D721Med (cell line): ENCODE data around the gene GUCA1A.

Source experiments
- DNase-seq: peaks from one replicate; pipeline ENCODE4 v3.0.0; 2011; ENCODE audit warnings: low spot score; ENCODE audit not compliant: insufficient read length
- FAIRE-seq: peaks from 2 replicates; lab custom pipeline; 2011; peaks lifted over from hg19 to GRCh38; lab: Jason Lieb, UNC
- TF ChIP-seq, protein P1 (sequence below): IDR thresholded peaks from 2 replicates; pipeline ENCODE4 v1.5.1; 2012; ENCODE audit warnings: mild to moderate bottlenecking, control low read depth; ENCODE audit not compliant: insufficient read depth; ENCODE audit errors: missing control alignments

GUCA1A gene

DNA sequence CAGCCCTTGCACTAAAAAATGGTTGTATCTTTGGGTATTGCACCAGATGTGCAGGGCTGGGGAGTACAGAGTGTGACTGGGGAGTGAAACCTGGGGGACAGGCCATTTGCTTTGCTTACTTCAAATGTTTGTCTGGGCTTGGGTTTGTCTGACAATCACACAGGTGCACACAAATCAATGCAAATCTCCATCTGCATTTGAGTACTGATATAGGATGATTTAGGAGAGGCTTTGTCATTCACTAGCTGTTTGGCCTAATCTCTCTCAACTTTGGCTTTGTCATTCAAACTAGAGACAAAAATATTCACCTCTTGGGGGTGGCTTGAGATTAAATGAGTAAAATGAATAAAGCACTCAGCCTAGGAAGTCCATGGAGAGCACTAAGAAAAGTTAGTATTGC is 3.8 kb downstream of the GUCA1A start:
- no peak for DNase-seq
- TF ChIP-seq, protein P1, sequence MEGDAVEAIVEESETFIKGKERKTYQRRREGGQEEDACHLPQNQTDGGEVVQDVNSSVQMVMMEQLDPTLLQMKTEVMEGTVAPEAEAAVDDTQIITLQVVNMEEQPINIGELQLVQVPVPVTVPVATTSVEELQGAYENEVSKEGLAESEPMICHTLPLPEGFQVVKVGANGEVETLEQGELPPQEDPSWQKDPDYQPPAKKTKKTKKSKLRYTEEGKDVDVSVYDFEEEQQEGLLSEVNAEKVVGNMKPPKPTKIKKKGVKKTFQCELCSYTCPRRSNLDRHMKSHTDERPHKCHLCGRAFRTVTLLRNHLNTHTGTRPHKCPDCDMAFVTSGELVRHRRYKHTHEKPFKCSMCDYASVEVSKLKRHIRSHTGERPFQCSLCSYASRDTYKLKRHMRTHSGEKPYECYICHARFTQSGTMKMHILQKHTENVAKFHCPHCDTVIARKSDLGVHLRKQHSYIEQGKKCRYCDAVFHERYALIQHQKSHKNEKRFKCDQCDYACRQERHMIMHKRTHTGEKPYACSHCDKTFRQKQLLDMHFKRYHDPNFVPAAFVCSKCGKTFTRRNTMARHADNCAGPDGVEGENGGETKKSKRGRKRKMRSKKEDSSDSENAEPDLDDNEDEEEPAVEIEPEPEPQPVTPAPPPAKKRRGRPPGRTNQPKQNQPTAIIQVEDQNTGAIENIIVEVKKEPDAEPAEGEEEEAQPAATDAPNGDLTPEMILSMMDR: no peak
- no peak for FAIRE-seq

DNA sequence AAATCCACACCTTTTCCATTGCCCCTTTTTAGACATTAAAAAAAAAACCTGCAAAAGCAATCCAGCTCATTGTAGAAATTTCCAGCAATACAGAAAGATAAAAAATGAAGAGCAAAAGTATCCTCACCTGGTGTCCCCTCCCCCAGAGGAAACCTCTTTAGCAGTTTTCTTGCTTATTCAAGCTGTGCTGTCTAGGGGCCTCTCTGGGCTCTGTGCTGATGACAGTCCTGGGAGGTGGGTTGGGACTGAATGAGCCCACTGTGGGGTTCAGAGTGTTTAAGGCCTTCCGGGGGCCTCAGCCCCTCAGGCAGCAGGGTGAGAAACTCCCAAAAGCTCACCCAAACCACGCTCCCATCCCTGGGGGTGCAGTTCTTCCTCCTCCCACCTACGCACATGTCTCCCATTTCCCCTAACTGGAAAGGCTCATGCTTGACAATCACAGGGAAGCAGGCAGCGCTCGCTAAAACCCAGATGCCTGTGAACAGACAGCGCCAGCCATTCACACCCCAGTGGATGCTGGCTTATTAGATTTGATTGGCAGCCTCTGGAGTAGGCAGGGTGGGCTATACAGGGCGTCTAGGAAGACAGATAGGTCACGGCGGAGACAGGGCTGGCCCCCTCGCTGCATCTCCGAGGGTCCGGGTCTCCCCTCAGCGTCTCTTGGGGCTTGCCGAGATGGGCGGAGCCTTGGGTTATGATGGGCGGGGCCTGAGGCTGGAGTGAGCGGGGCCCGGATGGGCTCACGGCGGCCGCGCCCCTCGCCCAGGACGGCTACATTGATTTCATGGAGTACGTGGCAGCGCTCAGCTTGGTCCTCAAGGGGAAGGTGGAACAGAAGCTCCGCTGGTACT is 4.6 kb downstream of the GUCA1A start:
- FAIRE-seq (no peak), DNase-seq (no peak)
- TF ChIP-seq, protein P1: no peak

DNA sequence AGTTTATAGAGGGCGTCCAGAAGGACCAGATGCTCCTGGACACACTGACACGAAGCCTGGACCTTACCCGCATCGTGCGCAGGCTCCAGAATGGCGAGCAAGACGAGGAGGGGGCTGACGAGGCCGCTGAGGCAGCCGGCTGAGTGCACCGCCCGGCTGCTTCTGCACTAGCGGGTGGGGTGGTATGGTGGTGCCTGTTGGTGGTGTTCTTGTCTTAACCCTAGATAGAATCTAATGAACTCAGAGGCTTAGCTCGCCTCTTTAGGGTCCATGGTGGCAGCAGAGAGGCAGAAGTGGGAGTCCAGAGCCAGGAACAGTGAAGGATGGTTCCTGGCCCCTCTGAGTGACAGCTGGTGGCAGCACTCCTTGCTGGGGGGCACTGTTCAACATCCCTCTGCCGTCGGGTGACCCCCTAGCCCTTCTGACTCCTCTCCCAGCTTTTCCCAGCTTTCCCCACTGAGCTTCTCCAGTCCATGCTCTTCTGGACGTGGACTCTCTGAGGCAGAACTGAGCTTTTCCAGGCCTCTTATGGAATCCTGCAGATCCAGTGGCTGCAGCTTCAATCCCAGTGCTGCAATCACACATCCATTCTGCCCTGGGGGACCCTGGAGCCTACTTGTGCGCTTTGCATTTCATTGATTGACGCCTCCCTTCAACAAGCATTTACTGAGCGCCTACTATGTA is 6.2 kb downstream of the GUCA1A start:
- TF ChIP-seq, protein P1: no peak
- FAIRE-seq (no peak), DNase-seq (no peak)

DNA sequence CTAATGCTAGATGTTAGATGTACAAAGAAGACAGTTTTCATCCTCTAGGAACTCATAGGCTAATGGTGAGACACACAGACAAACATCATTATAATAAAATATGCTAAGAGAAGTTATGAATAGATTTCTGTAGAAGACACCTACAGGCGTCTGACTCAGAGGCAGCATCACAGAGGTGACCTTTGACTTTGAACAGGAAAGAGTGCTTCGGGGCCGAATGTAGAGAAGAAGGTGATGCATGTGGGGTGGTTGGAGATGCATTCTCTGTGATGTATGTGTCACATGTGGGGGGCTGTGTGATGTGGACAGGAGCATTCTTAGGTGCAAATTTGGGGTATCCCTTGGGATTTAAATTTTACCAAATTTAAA is 6.8 kb downstream of the GUCA1A start:
- TF ChIP-seq, protein P1: no peak
- no peak for DNase-seq
- FAIRE-seq: no peak

DNA sequence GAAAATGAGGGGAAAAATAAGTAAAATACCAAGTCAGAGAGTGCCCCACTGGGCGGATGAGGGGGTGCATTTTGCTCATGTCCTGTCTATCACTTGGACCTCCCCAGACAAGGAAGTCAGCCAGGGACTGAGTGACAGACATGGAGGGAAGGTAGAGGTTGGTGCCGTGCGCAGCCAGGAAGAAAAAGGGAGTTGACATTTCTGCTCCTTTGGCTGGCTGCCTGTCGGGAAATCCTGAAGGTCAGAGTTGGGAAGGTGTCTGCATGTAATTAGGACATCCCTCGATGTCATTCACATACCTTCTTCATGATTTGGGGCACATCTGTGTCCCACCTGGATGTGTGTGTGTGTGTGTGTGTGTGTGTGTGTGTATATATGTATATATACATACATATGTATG is 8.9 kb downstream of the GUCA1A start:
- TF ChIP-seq, protein P1: no peak
- DNase-seq: no peak
- FAIRE-seq: no peak

DNA sequence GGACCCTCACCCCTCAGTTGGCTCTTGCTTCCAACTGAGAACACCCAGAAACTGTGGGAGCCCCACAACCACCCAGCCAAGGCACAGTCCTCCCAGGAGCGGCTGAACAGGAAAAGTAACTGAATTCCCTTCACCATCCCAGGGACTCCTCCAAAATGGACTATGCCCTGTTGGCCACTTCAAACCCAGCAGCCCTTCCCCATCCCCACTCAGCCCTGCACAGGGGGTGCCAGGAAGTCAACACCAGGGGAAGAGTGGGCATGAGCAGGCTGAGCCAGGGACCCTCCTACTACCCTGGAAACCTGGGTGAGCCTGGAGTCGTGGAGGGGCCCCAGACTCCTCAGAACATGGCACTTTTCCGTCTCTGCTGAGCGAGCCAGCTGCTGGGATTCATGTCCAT is 11.3 kb downstream of the GUCA1A start:
- FAIRE-seq: no peak
- TF ChIP-seq, protein P1: no peak

DNA sequence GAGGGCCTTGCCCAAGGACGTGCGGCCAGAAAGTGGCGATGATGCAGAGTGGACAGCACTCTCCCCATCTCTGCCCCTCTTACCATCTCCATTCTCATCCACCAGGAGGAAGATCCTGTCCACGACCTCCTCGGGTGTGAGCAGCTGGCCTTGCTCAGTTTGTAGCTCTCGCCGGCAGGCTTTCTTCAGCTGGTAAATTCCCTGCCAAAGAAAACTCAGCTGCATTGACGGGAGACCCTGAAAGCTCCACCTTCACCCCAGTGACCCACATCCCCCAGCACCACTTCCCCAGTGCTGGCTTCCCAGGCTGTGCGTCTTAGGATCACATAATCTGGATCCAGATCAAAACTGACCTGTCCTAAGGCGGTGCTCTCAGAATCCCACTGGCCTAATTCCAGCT is 12.4 kb downstream of the GUCA1A start:
- FAIRE-seq (no peak), DNase-seq (no peak)
- TF ChIP-seq, protein P1: no peak

More for the DNA sequence above, 11.3 kb downstream of the GUCA1A start:
- no peak for DNase-seq
